WTC11 (cell line): ENCODE data around the gene ANKMY1. TPM values are rescaled to one million over a fixed set of nuclear protein-coding genes. Genes with fewer than 3 reads are reported as not detected.

Experiments used
- ATAC-seq: fragments of 200-7000 bp; cut with Tn5 transposase; 2 replicates; pipeline ENCODE4 v1.10.0; 2021; ENCODE audit warnings: mild to moderate bottlenecking, moderate library complexity
- CTCF ChIA-PET: fragments of 300-600 bp; sonication (Branson Sonifier 250); formaldehyde crosslinking; loops from one replicate; lab custom pipeline; 2021; ENCODE audit warnings: antibody characterized with exemption; lab: Charles Lee
- POLR2A ChIA-PET: fragments of 350-600 bp; sonication (Branson Sonifier 250); formaldehyde crosslinking; loops from one replicate; lab custom pipeline; 2021; ENCODE audit warnings: antibody characterized with exemption; lab: Charles Lee
- DNase-seq: peaks from one replicate; pipeline ENCODE4 v3.0.0; 2021; ENCODE audit warnings: low spot score
- H3K27ac Mint-ChIP-seq: 2 replicates; pipeline ENCODE4 v1.8.0; 2021; ENCODE audit warnings: mixed read lengths
- H3K27me3 Mint-ChIP-seq: 2 replicates; pipeline ENCODE4 v1.8.0; 2021; ENCODE audit warnings: low read depth, mild to moderate bottlenecking, moderate library complexity, mixed read lengths
- H3K36me3 Mint-ChIP-seq: 2 replicates; pipeline ENCODE4 v1.8.0; 2021; ENCODE audit warnings: mixed read lengths
- H3K4me1 Mint-ChIP-seq: 2 replicates; pipeline ENCODE4 v1.8.0; 2022; ENCODE audit warnings: mixed read lengths
- H3K4me3 Mint-ChIP-seq: 2 replicates; pipeline ENCODE4 v1.8.0; 2021; ENCODE audit warnings: mild to moderate bottlenecking, moderate library complexity, mixed read lengths
- H3K9me3 Mint-ChIP-seq: 2 replicates; pipeline ENCODE4 v1.8.0; 2021; ENCODE audit warnings: mixed read lengths
- AFF4 ChIP-seq: sonication (generic); formaldehyde crosslinking; IDR thresholded peaks from 2 replicates; pipeline ENCODE4 v1.8.1; 2023; ENCODE audit warnings: mild to moderate bottlenecking, missing genetic modification reagents, borderline replicate concordance
- ARID4B ChIP-seq: sonication (generic); formaldehyde crosslinking; IDR thresholded peaks from 2 replicates; pipeline ENCODE4 v1.8.0; 2023; ENCODE audit warnings: missing genetic modification reagents, mild to moderate bottlenecking, borderline replicate concordance
- CBFB ChIP-seq: sonication (generic); formaldehyde crosslinking; IDR thresholded peaks from 2 replicates; pipeline ENCODE4 v1.8.1; 2022; ENCODE audit warnings: mild to moderate bottlenecking, low read depth, missing genetic modification reagents
- FOXK1 ChIP-seq: sonication (generic); formaldehyde crosslinking; IDR thresholded peaks from 2 replicates; pipeline ENCODE4 v1.8.0; 2022; ENCODE audit warnings: mild to moderate bottlenecking, moderate library complexity, missing genetic modification reagents
- GRHL2 ChIP-seq: fragments of 250-450 bp; sonication (Bioruptor Pico); IDR thresholded peaks from 2 replicates; pipeline ENCODE4 v1.8.0; 2022; ENCODE audit warnings: mild to moderate bottlenecking, moderate library complexity; ENCODE audit not compliant: insufficient replicate concordance, severe bottlenecking
- IRF2 ChIP-seq: sonication (generic); formaldehyde crosslinking; IDR thresholded peaks from 2 replicates; pipeline ENCODE4 v1.8.0; 2022; ENCODE audit warnings: low read depth, missing genetic modification reagents, borderline replicate concordance
- KAT7 ChIP-seq: sonication (generic); formaldehyde crosslinking; IDR thresholded peaks from 2 replicates; pipeline ENCODE4 v1.8.1; 2023; ENCODE audit warnings: missing genetic modification reagents, mild to moderate bottlenecking, borderline replicate concordance
- MYBL2 ChIP-seq: sonication (generic); formaldehyde crosslinking; IDR thresholded peaks from 2 replicates; pipeline ENCODE4 v1.8.1; 2023; ENCODE audit warnings: mild to moderate bottlenecking, moderate library complexity, missing genetic modification reagents
- TP53 ChIP-seq: sonication (generic); formaldehyde crosslinking; IDR thresholded peaks from 2 replicates; pipeline ENCODE4 v1.8.1; 2023; ENCODE audit warnings: mild to moderate bottlenecking, missing genetic modification reagents
- ZNF138 ChIP-seq: sonication (generic); formaldehyde crosslinking; conservative IDR thresholded peaks from 2 replicates; pipeline ENCODE4 v1.8.1; 2022; ENCODE audit warnings: mild to moderate bottlenecking, moderate library complexity, missing genetic modification reagents
- ZSCAN18 ChIP-seq: fragments of 250-450 bp; sonication (Bioruptor Pico); IDR thresholded peaks from 2 replicates; pipeline ENCODE4 v2.1.2; 2022; ENCODE audit warnings: mild to moderate bottlenecking, moderate library complexity
- total RNA-seq: library from RNA; stranded (reverse); gene quantifications from 3 replicates; pipeline ENCODE4 v1.2.3, GENCODE V29; 2021
- TF ChIP-seq, protein P1 (sequence below): sonication (generic); formaldehyde crosslinking; conservative IDR thresholded peaks from 2 replicates; pipeline ENCODE4 v1.8.1; 2023; ENCODE audit warnings: mild to moderate bottlenecking, low read depth, missing genetic modification reagents, moderate library complexity
- TF ChIP-seq, protein P2 (sequence below): sonication (generic); formaldehyde crosslinking; IDR thresholded peaks from 2 replicates; pipeline ENCODE4 v1.8.0; 2022; ENCODE audit warnings: missing genetic modification reagents

Gene ANKMY1
- total RNA-seq, 1 experiment from 2014 or later: 4.6 TPM

DNA sequence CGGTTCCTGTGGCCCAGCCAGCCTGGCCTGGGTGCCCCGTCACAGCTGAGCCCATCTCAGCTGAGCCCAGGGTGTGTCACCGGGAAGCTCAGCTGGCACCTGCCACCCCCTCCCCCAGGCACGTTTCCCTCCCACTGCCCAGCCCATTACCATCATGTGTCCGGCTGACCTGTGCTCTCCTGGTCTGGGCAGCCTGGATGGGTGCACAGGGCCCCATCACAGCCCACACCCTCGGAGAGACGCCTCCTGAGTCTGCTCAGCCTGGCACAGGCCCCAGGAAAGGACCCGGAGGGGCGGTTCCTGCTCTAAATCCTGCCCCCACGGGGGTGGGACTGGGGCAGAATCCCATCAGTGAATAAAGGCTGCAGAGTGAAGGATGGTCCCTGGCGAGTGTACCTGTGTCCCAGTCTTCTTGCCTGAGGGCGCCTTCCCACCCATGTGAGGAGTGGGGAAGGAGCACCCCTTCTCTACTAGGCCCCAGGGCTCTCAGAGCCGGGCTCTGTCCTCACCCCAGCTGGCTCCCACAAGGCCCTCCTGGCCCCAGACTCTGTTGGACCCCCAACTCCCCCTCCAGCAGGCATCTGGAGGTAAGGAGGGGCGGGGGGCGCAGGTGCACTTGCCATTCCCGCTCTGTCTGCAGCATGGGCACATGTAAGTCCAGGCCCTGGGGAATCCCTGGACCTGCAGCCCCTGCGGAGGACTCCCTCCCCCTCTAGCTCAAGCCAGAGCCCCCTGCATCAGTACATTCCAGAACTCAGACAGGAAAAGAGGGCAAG, 101.2 kb downstream of the ANKMY1 start (continued):
- TF ChIP-seq, protein P1, sequence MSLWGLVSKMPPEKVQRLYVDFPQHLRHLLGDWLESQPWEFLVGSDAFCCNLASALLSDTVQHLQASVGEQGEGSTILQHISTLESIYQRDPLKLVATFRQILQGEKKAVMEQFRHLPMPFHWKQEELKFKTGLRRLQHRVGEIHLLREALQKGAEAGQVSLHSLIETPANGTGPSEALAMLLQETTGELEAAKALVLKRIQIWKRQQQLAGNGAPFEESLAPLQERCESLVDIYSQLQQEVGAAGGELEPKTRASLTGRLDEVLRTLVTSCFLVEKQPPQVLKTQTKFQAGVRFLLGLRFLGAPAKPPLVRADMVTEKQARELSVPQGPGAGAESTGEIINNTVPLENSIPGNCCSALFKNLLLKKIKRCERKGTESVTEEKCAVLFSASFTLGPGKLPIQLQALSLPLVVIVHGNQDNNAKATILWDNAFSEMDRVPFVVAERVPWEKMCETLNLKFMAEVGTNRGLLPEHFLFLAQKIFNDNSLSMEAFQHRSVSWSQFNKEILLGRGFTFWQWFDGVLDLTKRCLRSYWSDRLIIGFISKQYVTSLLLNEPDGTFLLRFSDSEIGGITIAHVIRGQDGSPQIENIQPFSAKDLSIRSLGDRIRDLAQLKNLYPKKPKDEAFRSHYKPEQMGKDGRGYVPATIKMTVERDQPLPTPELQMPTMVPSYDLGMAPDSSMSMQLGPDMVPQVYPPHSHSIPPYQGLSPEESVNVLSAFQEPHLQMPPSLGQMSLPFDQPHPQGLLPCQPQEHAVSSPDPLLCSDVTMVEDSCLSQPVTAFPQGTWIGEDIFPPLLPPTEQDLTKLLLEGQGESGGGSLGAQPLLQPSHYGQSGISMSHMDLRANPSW (CRISPR knock-in tag): no peak
- TF ChIP-seq AFF4 (no peak), IRF2 (CRISPR knock-in tag) (no peak)
- TF ChIP-seq, all 79 proteins: peak for 0

- TF ChIP-seq GRHL2 (no peak), MYBL2 (CRISPR knock-in tag) (no peak), CBFB (CRISPR knock-in tag) (no peak)
- TF ChIP-seq, protein P2, sequence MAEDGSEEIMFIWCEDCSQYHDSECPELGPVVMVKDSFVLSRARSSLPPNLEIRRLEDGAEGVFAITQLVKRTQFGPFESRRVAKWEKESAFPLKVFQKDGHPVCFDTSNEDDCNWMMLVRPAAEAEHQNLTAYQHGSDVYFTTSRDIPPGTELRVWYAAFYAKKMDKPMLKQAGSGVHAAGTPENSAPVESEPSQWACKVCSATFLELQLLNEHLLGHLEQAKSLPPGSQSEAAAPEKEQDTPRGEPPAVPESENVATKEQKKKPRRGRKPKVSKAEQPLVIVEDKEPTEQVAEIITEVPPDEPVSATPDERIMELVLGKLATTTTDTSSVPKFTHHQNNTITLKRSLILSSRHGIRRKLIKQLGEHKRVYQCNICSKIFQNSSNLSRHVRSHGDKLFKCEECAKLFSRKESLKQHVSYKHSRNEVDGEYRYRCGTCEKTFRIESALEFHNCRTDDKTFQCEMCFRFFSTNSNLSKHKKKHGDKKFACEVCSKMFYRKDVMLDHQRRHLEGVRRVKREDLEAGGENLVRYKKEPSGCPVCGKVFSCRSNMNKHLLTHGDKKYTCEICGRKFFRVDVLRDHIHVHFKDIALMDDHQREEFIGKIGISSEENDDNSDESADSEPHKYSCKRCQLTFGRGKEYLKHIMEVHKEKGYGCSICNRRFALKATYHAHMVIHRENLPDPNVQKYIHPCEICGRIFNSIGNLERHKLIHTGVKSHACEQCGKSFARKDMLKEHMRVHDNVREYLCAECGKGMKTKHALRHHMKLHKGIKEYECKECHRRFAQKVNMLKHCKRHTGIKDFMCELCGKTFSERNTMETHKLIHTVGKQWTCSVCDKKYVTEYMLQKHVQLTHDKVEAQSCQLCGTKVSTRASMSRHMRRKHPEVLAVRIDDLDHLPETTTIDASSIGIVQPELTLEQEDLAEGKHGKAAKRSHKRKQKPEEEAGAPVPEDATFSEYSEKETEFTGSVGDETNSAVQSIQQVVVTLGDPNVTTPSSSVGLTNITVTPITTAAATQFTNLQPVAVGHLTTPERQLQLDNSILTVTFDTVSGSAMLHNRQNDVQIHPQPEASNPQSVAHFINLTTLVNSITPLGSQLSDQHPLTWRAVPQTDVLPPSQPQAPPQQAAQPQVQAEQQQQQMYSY: peak; percentile 46
- DNase-seq (peak; percentile 56), ATAC-seq (no peak)
- ChIA-PET POLR2A (interaction anchor here (0.6 kb wide), 1 partner anchor 69 kb away, joined by 4 read pairs; no protein-coding TSS in a partner anchor), CTCF (interaction anchor here (0.7 to 4.9 kb wide), 10 partner anchors 11 to 306 kb away, joined by 3 to 21 read pairs (median 4); partner anchors contain the start of gene CAPN10)
- no peak overlapping the region for H3K27ac Mint-ChIP-seq
- peak overlapping the region; percentile 12; the same call in 1 of the 2 replicates for H3K4me3 Mint-ChIP-seq
- H3K9me3 Mint-ChIP-seq: no peaks in the 10 kb centered on the region
- H3K4me1 Mint-ChIP-seq: peaks cover 35% of the 10 kb centered on the region
- no peaks in the 10 kb centered on the region for H3K36me3 Mint-ChIP-seq
- peaks cover 34% of the 10 kb centered on the region for H3K27me3 Mint-ChIP-seq
Observed at GRCh38 chr2:240455647-240456446, 101.9 kb downstream of the ANKMY1 start.

DNA sequence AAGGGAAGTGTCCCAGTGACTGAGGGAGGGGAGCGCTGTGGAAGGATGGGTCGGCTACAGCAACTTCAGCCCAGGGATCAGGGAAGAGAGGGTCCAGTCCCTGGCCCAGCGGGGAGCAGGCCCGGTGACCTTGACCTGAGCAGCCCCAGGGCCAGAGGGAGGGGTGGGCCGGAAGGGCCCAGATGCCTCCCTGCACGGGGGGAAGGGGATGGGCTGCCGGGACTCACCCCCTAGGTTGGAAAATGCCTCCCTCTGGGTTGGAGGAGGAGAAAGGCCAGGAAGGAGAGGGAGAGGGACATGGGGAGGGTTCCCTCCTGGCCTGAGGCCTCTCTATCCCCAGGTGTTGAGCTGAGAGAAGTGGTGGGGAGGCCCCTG, 102.5 kb downstream of the ANKMY1 start:
- no peaks in the 10 kb centered on the region for H3K36me3 Mint-ChIP-seq
- no peak for DNase-seq
- H3K27ac Mint-ChIP-seq: no peak overlapping the region
- ATAC-seq: no peak
- peaks cover 37% of the 10 kb centered on the region for H3K27me3 Mint-ChIP-seq
- no peaks in the 10 kb centered on the region for H3K9me3 Mint-ChIP-seq
- CTCF ChIA-PET: interaction anchor here (0.8 to 4.9 kb wide), 11 partner anchors 11 to 222 kb away, joined by 3 to 21 read pairs (median 5); partner anchors contain the start of gene CAPN10
- peak overlapping the region; percentile 78 for H3K4me3 Mint-ChIP-seq
- H3K4me1 Mint-ChIP-seq: peaks cover 40% of the 10 kb centered on the region
- POLR2A ChIA-PET: no interaction called here
- TF ChIP-seq KAT7 (CRISPR knock-in tag) (no peak), TP53 (CRISPR knock-in tag) (no peak), ARID4B (no peak), ZNF138 (CRISPR knock-in tag) (no peak), FOXK1 (CRISPR knock-in tag) (no peak), ZSCAN18 (CRISPR knock-in tag) (no peak)
